ENCODE data around the gene FAM20B.
"Not testable (repeated sequence)": the region's sequence is repeated elsewhere in the genome, so short reads cannot be mapped to it uniquely, and the experiment has no call there.

The FAM20B gene, protein sequence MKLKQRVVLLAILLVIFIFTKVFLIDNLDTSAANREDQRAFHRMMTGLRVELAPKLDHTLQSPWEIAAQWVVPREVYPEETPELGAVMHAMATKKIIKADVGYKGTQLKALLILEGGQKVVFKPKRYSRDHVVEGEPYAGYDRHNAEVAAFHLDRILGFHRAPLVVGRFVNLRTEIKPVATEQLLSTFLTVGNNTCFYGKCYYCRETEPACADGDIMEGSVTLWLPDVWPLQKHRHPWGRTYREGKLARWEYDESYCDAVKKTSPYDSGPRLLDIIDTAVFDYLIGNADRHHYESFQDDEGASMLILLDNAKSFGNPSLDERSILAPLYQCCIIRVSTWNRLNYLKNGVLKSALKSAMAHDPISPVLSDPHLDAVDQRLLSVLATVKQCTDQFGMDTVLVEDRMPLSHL

DNA sequence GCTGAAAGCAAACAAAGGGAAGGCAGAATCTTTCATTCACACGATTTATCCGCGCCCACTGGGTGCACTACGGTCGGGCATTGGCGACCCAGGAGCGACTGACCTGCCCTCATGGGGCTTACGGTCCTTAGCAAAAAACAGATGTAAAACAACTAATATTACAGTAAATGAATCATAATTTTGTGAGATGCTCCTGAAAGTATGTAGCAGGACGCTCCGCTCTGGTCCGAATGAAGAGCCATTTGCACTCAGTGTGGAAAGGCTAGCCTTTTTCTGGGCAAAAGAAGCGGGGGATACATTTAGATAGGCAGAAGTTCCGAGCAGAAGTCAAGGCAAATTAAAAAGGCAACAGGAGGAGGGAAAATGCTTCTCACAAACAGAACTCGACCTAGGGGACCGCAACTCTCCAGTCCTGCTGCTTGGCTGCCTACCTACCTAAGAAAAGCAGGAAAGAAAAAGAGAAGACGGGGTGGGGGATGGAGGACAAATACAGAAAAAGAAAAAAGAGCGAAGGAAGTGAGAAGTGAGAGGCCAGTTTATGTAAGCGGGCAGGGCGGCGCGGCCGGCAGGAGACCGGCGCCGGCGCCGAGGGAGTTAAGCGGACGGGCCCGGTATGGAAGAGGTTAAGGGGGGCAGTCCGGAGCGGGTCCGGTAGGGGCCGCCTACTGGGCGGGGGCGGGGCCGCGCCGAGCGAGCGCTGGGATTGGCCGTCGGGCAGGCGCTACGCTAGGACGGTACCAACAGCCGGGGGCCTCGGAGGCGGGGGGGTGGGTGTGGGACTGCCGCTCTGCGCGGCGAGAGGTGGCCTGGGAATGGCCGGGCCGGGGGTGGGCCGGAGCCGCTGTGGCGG lies at the start of gene FAM20B:
TSS of gene FAM20B (plus strand) at position 770 of the 850 bp plus-strand sequence. CDS start 17,954 bp downstream, outside the sequence.
- peak; percentile 94 for DNase-seq (ENCODE audit: low spot score)

DNA sequence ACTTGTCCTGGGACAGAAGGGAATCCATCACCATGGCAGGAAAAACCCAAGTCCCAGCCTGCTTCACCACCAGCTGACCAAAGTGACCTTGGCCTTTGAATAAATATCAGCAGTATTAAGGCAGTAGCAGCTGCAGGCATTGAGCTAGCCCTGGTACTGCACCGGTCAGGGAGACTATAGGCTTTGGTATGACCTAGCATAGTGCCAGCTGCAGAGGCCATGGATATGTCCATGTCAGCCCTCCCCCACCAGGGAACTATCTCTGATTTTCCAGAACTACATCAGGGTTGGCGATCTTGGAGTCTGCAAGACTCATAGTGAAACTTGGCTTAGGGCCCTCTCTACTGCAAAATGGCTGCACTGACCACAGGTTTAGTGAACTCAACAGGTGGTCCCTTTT lies 49.2 kb upstream of the FAM20B start:
- no peak for DNase-seq (ENCODE audit: low spot score)

DNA sequence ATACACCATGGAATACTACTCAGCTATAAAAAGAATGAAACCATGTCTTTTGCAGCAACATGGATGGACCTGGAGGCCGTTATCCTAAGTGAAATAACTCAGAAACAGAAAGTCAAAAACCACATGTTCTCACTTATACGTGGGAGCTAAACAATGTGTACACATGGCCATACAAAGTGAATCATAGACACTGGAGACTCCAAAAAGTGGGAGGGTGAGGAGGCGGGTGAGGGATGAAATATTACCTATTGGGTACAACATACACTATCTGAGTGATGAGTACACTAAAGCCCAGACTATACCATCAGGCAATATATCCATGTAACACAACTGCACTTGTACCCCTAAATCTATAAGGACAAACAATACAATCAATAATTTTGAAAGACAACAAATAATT lies 39.5 kb upstream of the FAM20B start:
- DNase-seq (ENCODE audit: low spot score) = no peak

DNA sequence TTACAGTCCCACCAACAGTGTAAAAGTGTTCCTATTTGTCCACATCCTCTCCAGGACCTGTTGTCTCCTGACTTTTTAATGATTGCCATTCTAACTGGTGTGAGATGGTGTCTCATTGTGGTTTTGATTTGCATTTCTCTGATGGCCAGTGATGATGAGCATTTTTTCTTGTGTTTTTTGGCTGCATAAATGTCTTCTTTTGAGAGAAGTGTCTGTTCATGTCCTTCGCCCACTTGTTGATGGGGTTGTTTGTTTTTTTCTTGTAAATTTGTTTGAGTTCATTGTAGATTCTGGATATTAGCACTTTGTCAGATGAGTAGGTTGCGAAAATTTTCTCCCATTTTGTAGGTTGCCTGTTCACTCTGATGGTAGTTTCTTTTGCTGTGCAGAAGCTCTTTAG lies 37.5 kb upstream of the FAM20B start:
- not testable (repeated sequence) for DNase-seq (ENCODE audit: low spot score)

DNA sequence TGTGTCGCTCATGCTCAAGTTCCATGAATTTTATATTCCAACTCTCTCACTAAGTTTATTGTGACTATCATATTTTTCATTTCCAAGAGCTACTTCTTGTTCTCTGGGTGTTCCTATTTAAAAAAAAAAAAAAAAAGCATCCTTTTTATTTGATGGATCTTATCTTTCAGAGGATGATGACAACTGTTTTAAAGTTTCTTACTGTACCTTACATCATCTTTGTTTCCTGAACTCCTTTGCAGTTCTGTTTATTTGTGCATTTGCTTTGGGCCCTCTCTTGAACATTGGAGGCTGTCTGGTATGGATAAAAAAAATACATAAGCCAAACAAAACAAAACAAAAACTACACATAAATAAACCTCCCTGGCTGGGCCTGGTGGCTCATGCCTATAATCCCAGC lies 32.1 kb upstream of the FAM20B start:
- DNase-seq (ENCODE audit: low spot score) = no peak

DNA sequence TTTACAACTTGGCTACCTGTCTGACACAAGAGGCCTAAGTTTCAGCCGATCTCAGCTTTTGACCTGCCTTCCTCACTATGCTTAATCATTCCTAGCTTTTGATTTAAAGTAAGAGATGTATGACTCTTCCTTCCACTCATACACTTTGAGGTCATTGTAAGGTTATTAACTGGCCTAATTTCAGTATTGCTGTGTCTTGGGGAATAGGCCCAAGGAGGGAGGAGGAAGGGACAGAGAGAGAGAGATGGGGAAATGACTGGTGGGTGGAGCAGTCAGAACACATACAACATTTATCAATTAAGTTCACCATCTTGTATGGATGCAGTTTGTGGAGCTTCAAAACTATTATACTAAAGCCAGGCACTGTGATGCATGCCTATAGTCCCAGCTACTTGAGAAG lies 28.3 kb upstream of the FAM20B start:
- no peak for DNase-seq (ENCODE audit: low spot score)

DNA sequence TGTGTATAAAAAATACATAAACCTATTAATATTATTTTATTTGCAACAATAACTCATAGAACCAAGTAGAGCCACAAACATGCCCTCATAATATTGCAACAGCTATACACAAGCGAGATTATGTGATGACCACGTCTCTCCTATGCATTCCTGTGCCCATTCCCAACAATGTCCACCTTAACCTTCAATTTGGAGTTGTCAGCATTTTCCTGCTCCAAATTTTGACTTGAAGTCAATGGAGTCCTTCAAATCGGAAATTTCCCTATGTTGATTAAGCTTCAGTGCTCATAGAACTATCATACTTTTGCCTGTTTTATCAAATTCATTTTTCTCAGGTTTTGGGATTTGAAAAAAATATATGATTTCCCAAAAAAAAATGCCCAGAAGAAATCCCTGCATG lies 27.4 kb upstream of the FAM20B start:
- DNase-seq (ENCODE audit: low spot score) = no peak

DNA sequence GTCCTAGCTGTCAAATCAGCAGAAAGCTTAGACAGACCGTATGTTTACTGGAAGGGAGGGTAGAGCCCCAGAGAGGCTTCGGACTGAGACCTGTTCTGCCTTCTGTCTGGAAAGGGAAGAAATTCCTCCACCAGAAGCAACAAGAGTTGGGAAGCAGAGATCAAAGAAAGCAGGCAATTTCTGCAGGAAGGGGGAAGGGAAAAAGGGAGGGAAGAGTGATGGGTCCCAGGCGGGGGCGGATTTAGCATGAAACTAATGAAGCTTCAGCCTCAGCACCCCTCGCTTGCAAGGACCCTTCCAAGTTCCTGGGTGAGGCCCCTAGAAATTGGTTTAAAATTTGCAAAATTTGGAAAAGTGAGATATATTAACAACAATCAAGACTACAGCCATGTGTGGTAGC lies 26.6 kb upstream of the FAM20B start:
- DNase-seq (ENCODE audit: low spot score) = no peak

DNA sequence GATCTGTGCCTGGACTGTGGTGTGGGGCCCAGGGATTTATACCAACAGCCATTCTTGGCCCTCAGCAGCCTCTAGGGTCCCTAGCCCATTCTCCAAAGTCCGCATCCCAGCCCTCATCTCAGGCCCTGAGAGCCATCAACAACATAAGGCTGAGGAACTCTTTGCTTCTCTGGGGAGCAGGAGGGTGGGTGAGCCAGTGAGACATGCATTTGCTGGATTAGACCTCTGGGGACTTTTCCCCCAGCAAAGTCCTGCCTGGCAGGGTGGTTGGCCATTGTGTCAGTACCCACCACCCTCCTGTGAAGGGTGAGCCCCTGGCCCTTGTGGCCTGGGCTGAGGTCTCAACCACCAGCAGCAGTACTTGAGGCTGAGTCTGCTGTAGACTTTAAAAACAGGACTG lies 24.2 kb upstream of the FAM20B start:
- DNase-seq (ENCODE audit: low spot score) = no peak

DNA sequence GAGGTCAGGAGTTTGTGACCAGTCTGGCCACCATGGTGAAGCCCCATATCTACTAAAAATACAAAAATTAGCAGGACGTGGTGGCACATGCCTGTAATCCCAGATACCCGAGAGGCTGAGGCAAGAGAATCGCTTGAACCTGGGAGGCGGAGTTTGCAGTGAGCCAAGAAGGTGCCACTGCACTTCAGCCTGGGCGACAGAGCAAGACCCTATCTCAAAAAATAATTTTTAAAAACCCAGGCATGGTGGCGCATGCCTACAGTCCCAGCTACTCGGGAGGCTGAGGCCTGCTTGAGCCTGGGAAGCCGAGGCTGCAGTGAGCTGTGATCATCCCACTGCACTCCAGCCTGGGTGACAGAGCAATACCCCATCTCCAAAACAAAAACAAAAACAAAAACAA lies 23.6 kb upstream of the FAM20B start:
- not testable (repeated sequence) for DNase-seq (ENCODE audit: low spot score)

DNA sequence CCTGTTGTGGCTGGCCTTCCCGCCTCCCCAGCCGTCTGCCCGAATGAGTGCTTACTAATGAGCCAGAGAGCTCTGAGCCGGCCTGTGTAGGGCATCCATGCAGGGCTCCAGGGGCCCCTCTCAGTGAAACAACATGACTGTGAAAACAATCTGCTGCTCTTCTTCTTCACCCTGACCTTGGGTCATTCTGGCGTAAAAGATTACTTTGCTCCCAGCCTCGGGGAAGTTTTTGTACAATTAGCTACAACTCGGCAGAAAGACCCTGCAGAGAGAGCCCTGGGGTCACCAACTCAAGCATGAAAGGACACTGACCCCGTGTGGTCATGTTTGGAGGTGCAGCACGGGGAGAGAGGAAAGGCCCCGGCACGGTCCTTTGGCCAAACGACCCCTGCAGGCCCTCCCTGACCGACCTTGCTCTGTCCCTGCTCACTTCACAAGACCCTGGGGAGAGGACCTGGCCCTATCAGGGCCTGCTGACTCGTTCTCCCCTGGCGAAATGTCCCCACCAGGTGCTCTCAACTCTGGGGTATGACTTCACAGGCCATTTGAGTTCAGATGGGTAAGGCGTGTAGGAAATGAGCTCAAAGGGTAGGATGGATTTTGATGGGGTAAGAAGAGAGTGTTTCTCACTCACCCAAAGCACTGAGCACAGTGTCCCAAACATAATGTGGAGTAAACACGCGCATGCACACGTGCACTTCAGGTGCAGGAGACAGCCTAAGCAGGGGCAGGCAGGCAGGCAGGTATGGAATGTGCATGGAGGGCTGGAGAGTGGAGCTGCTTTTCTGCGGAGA lies 22.9 kb upstream of the FAM20B start:
- peak; percentile 95 for DNase-seq (ENCODE audit: low spot score)

DNA sequence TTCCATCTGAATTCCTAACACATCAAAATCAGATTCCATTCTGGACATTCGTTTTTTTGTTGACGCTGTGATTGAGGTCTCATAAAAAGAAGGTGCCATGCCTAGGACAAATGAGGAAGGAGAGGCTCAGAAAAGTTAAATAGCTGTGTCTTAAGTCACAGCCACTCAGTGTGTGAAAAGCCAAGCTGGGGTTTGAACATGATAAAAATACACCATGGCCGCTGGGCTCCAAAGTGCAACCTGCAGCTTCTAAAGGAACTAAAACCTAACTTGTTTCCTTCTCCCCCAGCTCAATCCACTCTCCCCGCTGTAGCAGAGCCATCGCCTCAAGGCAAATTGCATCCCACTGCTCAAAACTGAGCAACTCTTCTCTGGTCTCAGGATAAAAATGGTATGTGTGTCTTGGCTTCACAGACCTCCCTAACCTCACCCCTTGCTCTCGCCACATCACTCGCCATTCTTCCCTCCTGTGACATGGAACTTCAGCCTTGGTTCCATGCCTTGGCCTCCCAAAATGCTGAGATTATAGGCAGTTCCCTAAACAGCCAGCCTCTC lies 22.1 kb upstream of the FAM20B start:
- no peak for DNase-seq (ENCODE audit: low spot score)

DNA sequence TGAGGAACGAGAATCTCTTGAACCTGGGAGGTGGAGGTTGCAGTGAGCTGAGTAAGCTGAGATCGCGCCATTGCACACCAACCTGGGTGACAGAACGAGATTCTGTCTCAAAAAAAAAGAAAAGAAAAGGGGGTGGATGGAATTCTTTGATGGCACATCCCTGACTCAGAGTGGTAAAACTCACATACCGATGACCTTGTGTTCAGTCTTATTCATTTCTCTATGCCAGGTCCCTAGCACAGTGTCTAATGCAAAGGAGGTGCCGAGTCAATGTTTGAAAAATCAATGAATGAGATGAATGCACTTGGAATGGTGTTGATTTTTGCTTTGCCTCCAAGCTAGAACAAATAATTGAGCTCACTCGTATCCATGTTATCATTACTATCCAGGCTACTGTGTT lies 18.5 kb upstream of the FAM20B start:
- DNase-seq (ENCODE audit: low spot score) = no peak

DNA sequence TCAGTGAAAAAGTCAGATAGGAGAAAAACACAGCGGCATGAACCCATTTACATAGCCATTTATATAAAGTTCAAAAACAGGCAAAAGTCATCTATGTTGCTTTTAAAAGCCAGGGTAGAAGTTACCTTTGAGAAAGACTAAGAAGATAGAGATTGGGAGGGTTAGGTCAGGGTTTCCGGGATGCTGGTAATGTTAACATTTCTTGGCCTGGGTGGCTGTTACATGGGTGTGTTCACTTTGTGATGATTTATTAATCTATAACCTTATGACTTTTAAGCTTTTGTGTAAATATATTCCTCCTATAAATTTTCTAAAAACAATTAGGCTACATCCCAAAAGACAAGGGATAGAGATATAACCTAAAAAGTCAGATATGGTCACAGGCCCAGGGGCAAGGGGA lies 15.0 kb upstream of the FAM20B start:
- no peak for DNase-seq (ENCODE audit: low spot score)

DNA sequence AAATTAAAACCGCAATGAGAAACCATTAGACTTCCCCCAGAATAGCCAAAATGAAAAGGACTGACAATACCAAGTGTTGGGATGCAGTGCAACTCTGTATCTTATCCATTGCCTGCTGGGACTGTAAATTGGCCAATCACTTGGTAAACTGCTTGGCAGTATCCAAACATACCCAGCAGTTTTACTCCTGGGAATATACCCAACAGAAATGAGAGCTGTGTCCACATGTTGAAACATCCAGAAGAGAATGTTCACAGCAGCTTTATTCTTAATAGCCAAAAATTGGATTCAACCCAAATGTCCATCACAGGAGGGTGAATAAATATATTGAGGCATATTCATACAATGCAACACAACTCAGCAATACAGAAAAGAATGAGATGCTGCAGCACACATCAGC lies 13.7 kb upstream of the FAM20B start:
- DNase-seq (ENCODE audit: low spot score) = no peak

DNA sequence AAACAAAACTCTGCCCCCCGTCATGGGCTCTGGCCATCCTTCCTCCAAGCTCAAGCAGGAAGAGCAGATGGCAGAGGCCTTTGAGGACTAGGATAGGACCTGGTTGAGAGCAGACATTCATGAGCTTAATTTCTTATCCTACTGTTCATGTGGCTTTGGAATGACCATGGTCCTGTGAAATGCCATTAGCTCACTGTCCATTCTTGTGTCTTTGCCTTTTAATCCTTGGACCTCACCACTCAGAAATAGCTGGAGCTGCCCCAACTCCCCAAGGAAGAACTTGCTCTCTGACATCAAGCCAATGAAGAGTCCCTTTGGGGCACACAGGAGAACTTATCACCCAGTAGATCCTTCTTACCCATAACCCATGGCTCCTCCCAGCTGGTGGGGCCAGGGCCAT lies 11.6 kb upstream of the FAM20B start:
- DNase-seq (ENCODE audit: low spot score) = no peak

DNA sequence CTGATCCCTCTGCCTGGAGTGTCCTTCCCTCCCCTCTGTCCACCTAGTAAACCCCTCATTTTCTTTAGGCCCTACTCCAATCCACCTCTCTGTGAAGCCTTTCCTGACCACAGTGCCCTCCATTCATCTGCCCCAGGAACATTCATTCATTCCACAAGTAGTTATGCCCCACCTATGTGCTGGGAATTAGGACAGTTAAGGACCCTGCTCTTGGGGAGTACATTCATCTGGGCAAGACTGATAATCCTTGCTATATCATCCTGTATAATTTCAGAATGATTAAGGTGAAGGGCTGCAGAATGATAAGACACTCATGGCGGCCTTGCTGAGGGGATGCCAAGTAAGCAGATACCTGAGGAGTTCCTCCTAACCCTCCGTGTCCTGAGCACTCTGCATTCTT lies 10.3 kb upstream of the FAM20B start:
- DNase-seq (ENCODE audit: low spot score) = no peak

DNA sequence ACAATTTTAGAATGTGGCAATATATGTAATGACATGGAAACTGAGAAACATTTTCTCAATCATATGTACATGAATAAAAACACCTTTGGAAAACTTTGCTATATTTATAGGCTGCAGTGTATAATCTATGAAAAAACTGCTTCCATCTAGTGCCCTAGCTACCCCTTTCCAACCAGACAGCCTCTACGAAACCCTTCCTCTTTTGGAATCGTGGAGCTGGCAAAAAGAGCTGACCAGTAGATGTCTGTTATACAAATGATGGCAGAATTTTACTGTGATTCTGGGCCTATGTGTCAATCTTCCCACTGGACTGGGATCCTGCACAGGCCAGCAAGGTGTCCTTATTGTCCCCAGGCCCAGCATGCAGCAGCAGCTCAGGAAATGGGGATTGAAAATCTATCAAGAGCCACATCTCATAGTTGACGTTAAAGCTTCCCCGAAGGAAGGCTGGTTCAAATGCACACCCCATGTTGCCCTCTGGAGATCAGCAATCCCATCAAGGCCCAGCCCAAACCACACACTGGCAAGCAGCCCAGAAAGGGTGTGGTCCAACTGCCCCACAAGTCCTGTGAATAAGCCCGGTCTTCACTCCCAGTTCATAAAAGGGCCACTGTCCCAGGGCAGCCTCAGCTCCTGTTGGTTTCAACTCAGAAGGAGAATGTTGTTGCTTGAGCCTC lies 8.8 kb upstream of the FAM20B start:
- DNase-seq (ENCODE audit: low spot score) = no peak

DNA sequence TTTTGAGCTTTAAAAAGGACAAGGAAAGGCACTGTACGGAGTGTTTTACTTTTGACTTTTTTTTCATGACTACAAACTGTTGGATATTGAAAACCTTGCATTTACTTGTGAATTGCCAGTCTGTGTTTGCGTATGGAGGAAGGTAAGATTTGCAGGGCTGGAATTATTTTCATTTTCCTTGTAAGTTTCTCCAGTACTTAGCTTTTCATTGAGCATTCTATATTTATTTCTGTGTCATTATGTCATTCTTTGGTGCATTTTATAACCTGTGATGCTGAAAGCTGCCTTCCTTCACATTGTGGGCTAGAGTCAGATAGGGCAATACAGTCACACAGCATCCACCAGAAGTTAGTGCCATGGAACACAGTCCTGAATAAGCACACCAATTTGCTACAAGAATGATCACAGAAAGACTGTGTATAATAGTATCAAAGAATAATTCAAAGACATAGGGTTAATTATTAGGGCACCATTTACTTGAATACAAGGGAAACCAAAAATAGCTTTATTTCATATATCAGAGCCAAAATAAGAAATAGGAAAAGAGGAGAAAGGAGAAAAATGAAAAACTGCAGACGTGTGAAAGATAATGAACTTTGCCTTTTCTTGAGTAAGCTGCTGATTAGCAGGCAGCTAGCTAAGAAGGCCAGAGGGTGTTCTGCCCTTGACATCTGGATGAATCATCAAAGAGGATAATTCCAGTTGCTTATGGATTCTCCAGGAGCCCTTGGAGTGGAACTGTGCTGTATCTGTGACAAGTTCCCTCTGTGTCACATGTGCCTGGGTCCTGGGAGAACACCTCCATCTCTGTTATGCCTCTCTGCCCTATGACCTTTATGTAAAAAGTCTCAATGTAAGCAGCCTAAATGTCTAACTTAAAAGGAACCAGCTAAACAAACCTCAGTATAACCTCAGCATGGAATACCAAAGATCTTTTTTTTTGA lies 8.0 kb upstream of the FAM20B start:
- no peak for DNase-seq (ENCODE audit: low spot score)

DNA sequence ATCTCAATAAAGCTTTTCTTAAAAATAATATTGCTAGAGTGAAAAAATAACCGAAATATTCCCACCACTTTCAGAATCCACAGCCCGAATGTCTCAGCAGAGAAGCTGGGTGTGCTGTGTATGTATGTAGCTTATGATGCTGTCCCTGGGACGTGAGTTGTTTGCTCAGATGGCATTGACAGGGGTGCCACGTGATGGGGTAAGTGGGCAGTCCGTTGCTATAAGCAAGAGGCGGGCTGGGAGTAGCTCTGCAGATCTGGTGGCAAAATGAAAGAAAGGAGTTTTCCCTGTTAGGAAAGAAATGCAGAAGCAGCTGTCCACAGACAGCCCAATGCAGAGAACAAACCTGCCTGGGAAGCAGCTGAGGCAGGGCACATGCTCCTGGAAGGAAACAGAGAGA lies 3.8 kb upstream of the FAM20B start:
- DNase-seq (ENCODE audit: low spot score) = no peak

Measured in NAMALWA (cell line).